Kidney (tissue), 14 donors: ENCODE data around the gene PTTG1. TPM values are rescaled to one million over a fixed set of nuclear protein-coding genes. Genes with fewer than 3 reads are reported as not detected.
A peak's percentile ranks its signal among the peaks of the same experiment; 100 is the strongest.

Source experiments
- DNase-seq, 5 donors: peaks; one replicate each; pipeline ENCODE4 v3.0.0-alpha.2; 2013 to 2020
- FAIRE-seq: peaks from 2 replicates; lab custom pipeline; 2012; peaks lifted over from hg19 to GRCh38; lab: Jason Lieb, UNC
- H3K27ac ChIP-seq, 2 donors: one replicate each; pipeline ENCODE4 v1.7.0; 2013; ENCODE audit warnings: low read depth in 2 of 2, low read length in 2 of 2, inconsistent platforms in 1 of 2
- H3K27me3 ChIP-seq: one replicate; pipeline ENCODE4 v1.7.1; 2013; ENCODE audit warnings: low read length, inconsistent platforms; ENCODE audit not compliant: control insufficient read depth, insufficient read depth
- H3K36me3 ChIP-seq, 3 donors: one replicate each; pipeline versions ENCODE4 v1.7.0 to v1.7.1; 2013; ENCODE audit warnings: low read length in 3 of 3, control low read depth in 1 of 3, inconsistent platforms in 1 of 3; ENCODE audit not compliant: insufficient read depth in 3 of 3, control insufficient read depth in 2 of 3
- H3K4me1 ChIP-seq, 3 donors: one replicate each; pipeline versions ENCODE4 v1.7.0 to v1.7.1; 2013; ENCODE audit warnings: low read length in 3 of 3, inconsistent platforms in 1 of 3, low read depth in 1 of 3; ENCODE audit not compliant: control insufficient read depth in 2 of 3, insufficient read depth in 2 of 3
- H3K4me3 ChIP-seq, 3 donors: one replicate each; pipeline versions ENCODE4 v1.7.0 to v1.8.1; 2013; ENCODE audit warnings: low read length in 3 of 3, control low read depth in 1 of 3, inconsistent platforms in 1 of 3
- H3K9ac ChIP-seq, 3 donors: one replicate each; pipeline versions ENCODE4 v1.7.0 to v1.7.1; 2013; ENCODE audit warnings: low read length in 3 of 3, control low read depth in 1 of 3, inconsistent platforms in 1 of 3
- H3K9me3 ChIP-seq, 3 donors: one replicate each; pipeline versions ENCODE4 v1.7.0 to v1.7.1; 2013; ENCODE audit warnings: low read length in 3 of 3, control low read depth in 1 of 3, inconsistent platforms in 1 of 3; ENCODE audit not compliant: control insufficient read depth in 2 of 3, insufficient read depth in 1 of 3
- CTCF ChIP-seq: IDR thresholded peaks from 3 replicates; pipeline ENCODE4 v1.5.1; 2012; ENCODE audit warnings: mild to moderate bottlenecking, moderate library complexity, borderline replicate concordance; ENCODE audit not compliant: insufficient read depth; ENCODE audit errors: extremely low read depth
- intact Hi-C: fragments of 100-400 bp; cut with DNase I; formaldehyde crosslinking; loops from one replicate; pipeline ENCODE4 v1.11.1; 2022
- polyA plus RNA-seq: library from polyadenylated mRNA; stranded (reverse); fragments of 350-450 nt; fragmentation: Illumina TruSeq; extraction: RNeasy Lipid Tissue Mini Kit (QIAGEN cat#74804); gene quantifications from one replicate; pipeline ENCODE4 v1.2.3, GENCODE V29; 2014; ENCODE audit warnings: low read depth, low replicate concordance; ENCODE audit not compliant: insufficient read depth
- total RNA-seq: library from RNA; stranded (reverse); fragmentation: NEBNext Ultra II Directional; extraction: Animal tissue kit (Norgen Biotek cat#: 25700); gene quantifications from one replicate; pipeline ENCODE4 v1.2.1, GENCODE V29; 2021
- donor health status: control.
- donor health status: control.
- donor health status: control.
- donor health status: control.
- donor health status: control.
- donor health status: DM: yes; HTN: yes; CAD: no.
- donor health status: Normal renal cell carcinoma (clear cell type).

Gene PTTG1
- total and polyA plus RNA-seq, 2 donors from 2014 or later: 2.5 to 4.4 TPM

GRCh38 chr5:160390787-160391696 is 30.6 kb upstream of the PTTG1 start:
- peaks cover 0 to 6% (median 0%) of the 10 kb centered on the region in 3 donors for H3K9me3 ChIP-seq
- intact Hi-C loops: no loop called here
- H3K27ac ChIP-seq: no peak overlapping the region
- no peaks in the 10 kb centered on the region for H3K36me3 ChIP-seq
- no peak overlapping the region for H3K9ac ChIP-seq
- no peaks in the 10 kb centered on the region for H3K4me1 ChIP-seq
- TF ChIP-seq CTCF: peak; percentile 19
- no peak overlapping the region for H3K4me3 ChIP-seq
- peak; percentile 90 for FAIRE-seq
- peak in 2 of 5 donors; percentile 22 to 38 for DNase-seq
- no peaks in the 10 kb centered on the region for H3K27me3 ChIP-seq

DNA sequence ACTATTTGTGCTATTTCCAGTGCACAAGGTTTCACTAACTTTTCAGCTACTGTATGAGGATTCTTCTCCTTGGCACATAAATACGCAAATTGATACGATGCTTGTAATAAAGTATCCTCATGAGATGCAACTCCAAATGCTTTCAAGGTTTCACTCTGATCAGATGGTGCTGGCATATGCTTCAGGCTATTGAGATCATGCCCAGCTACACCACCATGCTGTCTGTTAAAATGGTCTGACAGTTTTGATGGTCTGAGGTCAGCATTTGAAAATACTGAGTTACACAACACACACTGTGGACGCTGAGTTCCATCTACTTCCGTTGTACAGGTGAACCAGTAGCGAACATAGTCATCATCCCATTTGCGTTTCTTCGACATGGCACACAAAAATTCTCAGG is 26.5 kb upstream of the PTTG1 start:
- H3K4me1 ChIP-seq: peaks cover 0 to 6% (median 2%) of the 10 kb centered on the region in 3 donors
- no peak for FAIRE-seq
- TF ChIP-seq CTCF: no peak
- H3K27me3 ChIP-seq: no peaks in the 10 kb centered on the region
- H3K4me3 ChIP-seq: no peak overlapping the region
- no peak overlapping the region for H3K9ac ChIP-seq
- H3K9me3 ChIP-seq: no peaks in the 10 kb centered on the region
- H3K27ac ChIP-seq: no peak overlapping the region
- no peaks in the 10 kb centered on the region for H3K36me3 ChIP-seq
- no peak for DNase-seq
- intact Hi-C loops: no loop called here

- Histone ChIP-seq H3K4me1 (peaks cover 0 to 9% (median 2%) of the 10 kb centered on the region in 3 donors), H3K4me3 (no peak overlapping the region), H3K9me3 (no peaks in the 10 kb centered on the region), H3K27ac (no peak overlapping the region), H3K27me3 (no peaks in the 10 kb centered on the region), H3K36me3 (peaks cover 0 to 3% (median 0%) of the 10 kb centered on the region in 3 donors), H3K9ac (no peak overlapping the region)
- FAIRE-seq (no peak), DNase-seq (no peak)
- TF ChIP-seq CTCF: no peak
- intact Hi-C loops: no loop called here
These were observed 24.2 kb upstream of the PTTG1 start for GRCh38 chr5:160397492-160397891.
